Keratinocyte (primary cell): Measurements from ENCODE around the gene CKMT2. TPM values are rescaled to one million over a fixed set of nuclear protein-coding genes. Genes with fewer than 3 reads are reported as not detected.

Experiments
- DNase-seq: peaks from one replicate; pipeline ENCODE4 v3.0.0-alpha.2; 2011; ENCODE audit warnings: low read depth, missing footprints, low spot score
- FAIRE-seq: peaks from 2 replicates; lab custom pipeline; 2011; peaks lifted over from hg19 to GRCh38; lab: Jason Lieb, UNC
- H2AFZ ChIP-seq: 2 replicates; pipeline ENCODE4 v1.6.0; 2012; ENCODE audit warnings: low read length, control low read depth, inconsistent platforms; ENCODE audit not compliant: control insufficient read depth
- H3K27ac ChIP-seq: 2 replicates; pipeline ENCODE4 v1.5.1; 2011; ENCODE audit warnings: low read length; ENCODE audit not compliant: control insufficient read depth, insufficient read depth
- H3K27me3 ChIP-seq: 3 replicates; pipeline ENCODE4 v1.6.0; 2011; ENCODE audit warnings: low read length; ENCODE audit not compliant: control insufficient read depth, insufficient read depth; ENCODE audit errors: extremely low read depth
- H3K36me3 ChIP-seq, 2 experiments: 2 replicates in 1 of 2; 3 replicates in 1 of 2; pipeline ENCODE4 v1.5.1; 2011; ENCODE audit warnings: low read length in 2 of 2, mild to moderate bottlenecking in 1 of 2; ENCODE audit not compliant: control insufficient read depth in 2 of 2, insufficient read depth in 2 of 2; ENCODE audit errors: extremely low read depth in 1 of 2
- H3K4me1 ChIP-seq: 3 replicates; pipeline ENCODE4 v1.5.1; 2011; ENCODE audit warnings: low read length; ENCODE audit not compliant: control insufficient read depth, insufficient read depth; ENCODE audit errors: extremely low read depth
- H3K4me2 ChIP-seq: 3 replicates; pipeline ENCODE4 v1.6.0; 2011; ENCODE audit warnings: low read depth, low read length; ENCODE audit not compliant: control insufficient read depth, insufficient read depth; ENCODE audit errors: extremely low read depth
- H3K4me3 ChIP-seq, 3 experiments: fragments of 200-600 bp in 1 of 3; sonication (generic) in 1 of 3; 2 replicates in 2 of 3; 3 replicates in 1 of 3; pipeline ENCODE4 v1.5.1; 2011 to 2016; ENCODE audit warnings: low read length in 3 of 3, mild to moderate bottlenecking in 3 of 3, control low read depth in 2 of 3, inconsistent platforms in 1 of 3, low read depth in 1 of 3, mixed read lengths in 1 of 3, mixed run types in 1 of 3, moderate library complexity in 1 of 3; ENCODE audit not compliant: control insufficient read depth in 2 of 3, insufficient read depth in 2 of 3; ENCODE audit errors: extremely low read depth in 1 of 3
- H3K79me2 ChIP-seq: 2 replicates; pipeline ENCODE4 v1.6.0; 2012; ENCODE audit warnings: low read length; ENCODE audit not compliant: control insufficient read depth, insufficient read depth
- H3K9ac ChIP-seq: 3 replicates; pipeline ENCODE4 v1.6.0; 2011; ENCODE audit warnings: low read length; ENCODE audit not compliant: control insufficient read depth, insufficient read depth; ENCODE audit errors: extremely low read depth
- H3K9me1 ChIP-seq: 3 replicates; pipeline ENCODE4 v1.6.0; 2011; ENCODE audit warnings: low read length; ENCODE audit not compliant: control insufficient read depth, insufficient read depth; ENCODE audit errors: extremely low read depth
- H3K9me3 ChIP-seq: 2 replicates; pipeline ENCODE4 v1.5.1; 2012; ENCODE audit warnings: low read depth, low read length; ENCODE audit not compliant: control insufficient read depth
- H4K20me1 ChIP-seq: 3 replicates; pipeline ENCODE4 v1.6.0; 2011; ENCODE audit warnings: low read length; ENCODE audit not compliant: control insufficient read depth, insufficient read depth; ENCODE audit errors: extremely low read depth
- EZH2 ChIP-seq: IDR thresholded peaks from one replicate; pipeline ENCODE4 v1.6.1; 2012; ENCODE audit warnings: inconsistent platforms, mild to moderate bottlenecking, low read length, moderate library complexity
- dilution Hi-C: fragments of 300-500 bp; cut with MboI; formaldehyde crosslinking; loops from one replicate; pipeline ENCODE4 v1.7.0; 2020; ENCODE audit warnings: low sequenced_read_pairs; ENCODE audit not compliant: extremely low pct_ligation_motif_present
- polyA plus RNA-seq, 5 experiments: library from polyadenylated mRNA; depleted of rRNA in 3 of 5; stranded (reverse) in 3 of 5; stranded (forward) in 1 of 5; unstranded in 1 of 5; fragments of >200 nt; gene quantifications; 1 replicate in 1 of 5; 2 replicates in 3 of 5; 3 replicates in 1 of 5; pipeline versions ENCODE4 v1.2.1 to v1.2.3, GENCODE V29; 2011 to 2012; ENCODE audit warnings: missing spikeins in 2 of 5, low read depth in 1 of 5, low replicate concordance in 1 of 5
- TF ChIP-seq, protein P1 (sequence below), 3 experiments: IDR thresholded peaks in 1 of 3; conservative IDR thresholded peaks in 1 of 3; optimal IDR thresholded peaks in 1 of 3; 2 replicates in 2 of 3; 3 replicates in 1 of 3; pipeline versions ENCODE3 to v1.5.1; 2011; ENCODE audit warnings: low read length in 3 of 3, mild to moderate bottlenecking in 3 of 3, moderate library complexity in 2 of 3, control low read depth in 1 of 3, inconsistent platforms in 1 of 3; ENCODE audit not compliant: insufficient read depth in 2 of 3; ENCODE audit errors: extremely low read depth in 1 of 3

The CKMT2 gene
- polyA plus RNA-seq, 1 donor (not counting 4 experiments of a cell fraction or from before 2014, with no cell fraction given), result not detected

DNA sequence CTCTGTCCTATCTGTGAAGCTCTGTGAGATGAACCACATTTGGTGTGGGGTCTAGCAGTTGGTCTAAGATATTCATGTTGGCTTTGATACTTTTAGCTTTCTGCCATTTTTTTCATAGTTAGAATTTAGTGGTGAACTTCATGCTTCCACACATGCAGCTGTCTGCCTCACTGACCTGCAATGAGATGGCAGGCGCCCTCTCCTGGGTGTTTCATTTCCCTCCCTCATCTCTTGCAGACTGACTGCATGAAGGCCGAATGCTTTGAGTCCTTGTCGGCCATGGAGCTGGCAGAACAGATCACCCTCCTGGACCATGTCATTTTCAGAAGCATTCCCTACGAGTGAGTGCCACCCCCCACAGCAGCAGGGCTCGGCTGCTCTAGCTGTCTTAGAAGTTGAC is 26.1 kb upstream of the CKMT2 start:
- H3K36me3 ChIP-seq, result no peaks in the 10 kb centered on the region
- FAIRE-seq, result no peak
- H3K79me2 ChIP-seq, result no peaks in the 10 kb centered on the region
- H3K27ac ChIP-seq, result no peak overlapping the region
- no peak overlapping the region for H2AFZ ChIP-seq
- DNase-seq, result no peak
- H3K27me3 ChIP-seq, result no peaks in the 10 kb centered on the region
- no peaks in the 10 kb centered on the region for H3K9me1 ChIP-seq
- H4K20me1 ChIP-seq, result no peaks in the 10 kb centered on the region
- no peaks in the 10 kb centered on the region for H3K9me3 ChIP-seq
- dilution Hi-C loops, result no loop called here
- no peak overlapping the region for H3K4me2 ChIP-seq
- H3K4me1 ChIP-seq, result peaks cover 9% of the 10 kb centered on the region
- no peak for TF ChIP-seq EZH2
- TF ChIP-seq, protein P1, sequence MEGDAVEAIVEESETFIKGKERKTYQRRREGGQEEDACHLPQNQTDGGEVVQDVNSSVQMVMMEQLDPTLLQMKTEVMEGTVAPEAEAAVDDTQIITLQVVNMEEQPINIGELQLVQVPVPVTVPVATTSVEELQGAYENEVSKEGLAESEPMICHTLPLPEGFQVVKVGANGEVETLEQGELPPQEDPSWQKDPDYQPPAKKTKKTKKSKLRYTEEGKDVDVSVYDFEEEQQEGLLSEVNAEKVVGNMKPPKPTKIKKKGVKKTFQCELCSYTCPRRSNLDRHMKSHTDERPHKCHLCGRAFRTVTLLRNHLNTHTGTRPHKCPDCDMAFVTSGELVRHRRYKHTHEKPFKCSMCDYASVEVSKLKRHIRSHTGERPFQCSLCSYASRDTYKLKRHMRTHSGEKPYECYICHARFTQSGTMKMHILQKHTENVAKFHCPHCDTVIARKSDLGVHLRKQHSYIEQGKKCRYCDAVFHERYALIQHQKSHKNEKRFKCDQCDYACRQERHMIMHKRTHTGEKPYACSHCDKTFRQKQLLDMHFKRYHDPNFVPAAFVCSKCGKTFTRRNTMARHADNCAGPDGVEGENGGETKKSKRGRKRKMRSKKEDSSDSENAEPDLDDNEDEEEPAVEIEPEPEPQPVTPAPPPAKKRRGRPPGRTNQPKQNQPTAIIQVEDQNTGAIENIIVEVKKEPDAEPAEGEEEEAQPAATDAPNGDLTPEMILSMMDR (optimal IDR thresholded peaks at IDR 0.05 in 1 of 3, IDR thresholded peaks at IDR 0.05 in 1 of 3, conservative IDR thresholded peaks at IDR 0.05 in 1 of 3; ENCODE audit: extremely low read depth in 1 of 3, insufficient read depth in 2 of 3, low read length in 3 of 3), result peak; percentile 22 to 52 (median 46)
- H3K4me3 ChIP-seq, result no peak overlapping the region
- H3K9ac ChIP-seq, result no peak overlapping the region

DNA sequence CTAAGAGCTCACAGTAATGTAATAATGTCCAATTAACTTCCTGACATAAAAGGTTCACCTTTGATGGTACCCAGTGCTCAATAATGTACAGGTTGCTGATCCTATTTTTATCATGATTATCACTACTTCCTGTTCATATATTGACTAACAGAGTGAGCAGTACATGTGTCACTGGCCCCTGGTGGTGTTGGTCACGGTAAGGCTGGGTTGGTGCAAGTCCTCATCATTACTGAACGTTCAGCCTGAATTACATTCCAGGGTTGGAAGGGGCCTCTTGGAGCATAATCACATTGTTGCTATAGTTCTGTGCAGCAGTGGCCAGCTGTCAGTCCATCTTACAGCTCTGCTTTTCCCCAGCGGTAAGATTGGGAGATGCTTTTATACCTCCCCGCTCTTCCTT is 24.2 kb upstream of the CKMT2 start:
- H3K79me2 ChIP-seq, result no peaks in the 10 kb centered on the region
- dilution Hi-C loops, result no loop called here
- no peak overlapping the region for H3K27ac ChIP-seq
- H3K4me3 ChIP-seq, result no peak overlapping the region
- TF ChIP-seq, protein P1 (optimal IDR thresholded peaks at IDR 0.05 in 1 of 3, IDR thresholded peaks at IDR 0.05 in 1 of 3, conservative IDR thresholded peaks at IDR 0.05 in 1 of 3; ENCODE audit: extremely low read depth in 1 of 3, insufficient read depth in 2 of 3, low read length in 3 of 3), result no peak
- TF ChIP-seq EZH2, result no peak
- H4K20me1 ChIP-seq, result no peaks in the 10 kb centered on the region
- FAIRE-seq (peak; percentile 69), DNase-seq (peak; percentile 13)
- no peaks in the 10 kb centered on the region for H3K27me3 ChIP-seq
- H3K9me1 ChIP-seq, result no peaks in the 10 kb centered on the region
- no peaks in the 10 kb centered on the region for H3K9me3 ChIP-seq
- no peak overlapping the region for H2AFZ ChIP-seq
- H3K4me1 ChIP-seq, result peaks cover 9% of the 10 kb centered on the region
- no peak overlapping the region for H3K4me2 ChIP-seq
- H3K36me3 ChIP-seq, result no peaks in the 10 kb centered on the region
- H3K9ac ChIP-seq, result no peak overlapping the region
